ENCODE measurements around the gene APBB1IP.

The APBB1IP gene

GRCh38 chr10:26448706-26449435, 10.7 kb downstream of the APBB1IP start:
- H3K27ac ChIP-seq = no peak overlapping the region
- no peaks in the 10 kb centered on the region for H3K27me3 ChIP-seq (ENCODE audit: control insufficient read depth, insufficient read depth, low read length)
- H3K9ac ChIP-seq = no peak overlapping the region
- no peak overlapping the region for H3K4me3 ChIP-seq (ENCODE audit: low read depth, low read length)
- no peaks in the 10 kb centered on the region for H3K79me2 ChIP-seq
- H3K4me2 ChIP-seq (ENCODE audit: low read length) = no peak overlapping the region
- H3K9me3 ChIP-seq (ENCODE audit: control insufficient read depth, low read length) = no peaks in the 10 kb centered on the region
- no peak overlapping the region for H2AFZ ChIP-seq
- no peak for TF ChIP-seq CTCF (IDR thresholded peaks at IDR 0.05)
- H3K4me1 ChIP-seq = no peaks in the 10 kb centered on the region
- H3K36me3 ChIP-seq (ENCODE audit: control insufficient read depth, insufficient read depth, low read length) = no peaks in the 10 kb centered on the region

- no peak overlapping the region for H3K4me2 ChIP-seq (ENCODE audit: low read length)
- H3K27me3 ChIP-seq (ENCODE audit: control insufficient read depth, insufficient read depth, low read length) = no peaks in the 10 kb centered on the region
- H2AFZ ChIP-seq = no peak overlapping the region
- TF ChIP-seq CTCF (IDR thresholded peaks at IDR 0.05) = no peak
- H3K4me3 ChIP-seq (ENCODE audit: low read depth, low read length) = no peak overlapping the region
- H3K9me3 ChIP-seq (ENCODE audit: control insufficient read depth, low read length) = no peaks in the 10 kb centered on the region
- no peak overlapping the region for H3K27ac ChIP-seq
- no peaks in the 10 kb centered on the region for H3K79me2 ChIP-seq
- H3K9ac ChIP-seq = no peak overlapping the region
- no peaks in the 10 kb centered on the region for H3K4me1 ChIP-seq
- no peaks in the 10 kb centered on the region for H3K36me3 ChIP-seq (ENCODE audit: control insufficient read depth, insufficient read depth, low read length)
Measured at GRCh38 chr10:26449726-26450125, 11.6 kb downstream of the APBB1IP start.

- no peak overlapping the region for H3K4me3 ChIP-seq (ENCODE audit: low read depth, low read length)
- no peaks in the 10 kb centered on the region for H3K36me3 ChIP-seq (ENCODE audit: control insufficient read depth, insufficient read depth, low read length)
- no peaks in the 10 kb centered on the region for H3K4me1 ChIP-seq
- no peak overlapping the region for H3K27ac ChIP-seq
- H2AFZ ChIP-seq = no peak overlapping the region
- no peak overlapping the region for H3K9ac ChIP-seq
- no peaks in the 10 kb centered on the region for H3K9me3 ChIP-seq (ENCODE audit: control insufficient read depth, low read length)
- no peaks in the 10 kb centered on the region for H3K79me2 ChIP-seq
- H3K27me3 ChIP-seq (ENCODE audit: control insufficient read depth, insufficient read depth, low read length) = no peaks in the 10 kb centered on the region
- no peak for TF ChIP-seq CTCF (IDR thresholded peaks at IDR 0.05)
- H3K4me2 ChIP-seq (ENCODE audit: low read length) = no peak overlapping the region
Measured at GRCh38 chr10:26451903-26452302, 13.8 kb downstream of the APBB1IP start.

- Histone ChIP-seq H2AFZ (no peak overlapping the region), H3K4me2 (ENCODE audit: low read length) (no peak overlapping the region), H3K9me3 (ENCODE audit: control insufficient read depth, low read length) (no peaks in the 10 kb centered on the region), H3K27ac (no peak overlapping the region), H3K27me3 (ENCODE audit: control insufficient read depth, insufficient read depth, low read length) (no peaks in the 10 kb centered on the region), H3K9ac (no peak overlapping the region), H3K4me3 (ENCODE audit: low read depth, low read length) (no peak overlapping the region), H3K79me2 (no peaks in the 10 kb centered on the region), H3K4me1 (no peaks in the 10 kb centered on the region), H3K36me3 (ENCODE audit: control insufficient read depth, insufficient read depth, low read length) (no peaks in the 10 kb centered on the region)
- TF ChIP-seq CTCF (IDR thresholded peaks at IDR 0.05) = no peak
Measured at GRCh38 chr10:26453850-26454249, 15.7 kb downstream of the APBB1IP start.

GRCh38 chr10:26454891-26455290, 16.8 kb downstream of the APBB1IP start:
- no peak overlapping the region for H3K4me3 ChIP-seq (ENCODE audit: low read depth, low read length)
- H3K4me1 ChIP-seq = no peaks in the 10 kb centered on the region
- no peak overlapping the region for H3K4me2 ChIP-seq (ENCODE audit: low read length)
- no peaks in the 10 kb centered on the region for H3K9me3 ChIP-seq (ENCODE audit: control insufficient read depth, low read length)
- no peaks in the 10 kb centered on the region for H3K27me3 ChIP-seq (ENCODE audit: control insufficient read depth, insufficient read depth, low read length)
- no peaks in the 10 kb centered on the region for H3K79me2 ChIP-seq
- TF ChIP-seq CTCF (IDR thresholded peaks at IDR 0.05) = no peak
- no peaks in the 10 kb centered on the region for H3K36me3 ChIP-seq (ENCODE audit: control insufficient read depth, insufficient read depth, low read length)
- H2AFZ ChIP-seq = no peak overlapping the region
- H3K27ac ChIP-seq = no peak overlapping the region
- no peak overlapping the region for H3K9ac ChIP-seq
